PC-9 (cell line): ENCODE data around the gene CENPV.
"Not testable (repeated sequence)": the region's sequence is repeated elsewhere in the genome, so short reads cannot be mapped to it uniquely, and the experiment has no call there.

Experiments used
- EZH2 ChIP-seq: fragments of 200-600 bp; sonication (generic); IDR thresholded peaks from 2 replicates; pipeline ENCODE4 v1.8.0; 2017; ENCODE audit warnings: antibody characterized with exemption, low read depth
- TF ChIP-seq, protein P1 (sequence below): fragments of 200-600 bp; sonication (generic); conservative IDR thresholded peaks from 2 replicates; pipeline ENCODE4 v1.6.1; 2017; ENCODE audit warnings: mixed run types, antibody characterized with exemption, mild to moderate bottlenecking, moderate library complexity

DNA sequence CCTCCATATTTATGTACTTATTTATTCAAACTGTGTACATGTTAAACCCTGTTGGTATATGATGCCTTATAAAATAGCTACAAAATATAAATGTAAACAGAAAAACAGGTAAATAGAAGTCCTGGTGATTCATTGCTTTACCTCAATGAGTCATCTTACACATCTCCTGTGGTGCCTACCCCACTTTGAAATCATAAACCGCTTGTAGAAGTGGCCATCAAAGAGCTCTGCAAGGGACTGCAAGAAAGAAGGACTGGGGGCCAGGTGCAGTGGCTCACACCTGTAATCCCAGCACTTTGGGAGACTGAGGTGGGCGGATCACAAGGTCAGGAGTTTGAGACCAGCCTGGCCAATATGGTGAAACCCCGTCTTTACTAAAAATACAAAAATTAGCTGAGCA is 57.2 kb downstream of the CENPV start:
- not testable (repeated sequence) for TF ChIP-seq EZH2
- TF ChIP-seq, protein P1, sequence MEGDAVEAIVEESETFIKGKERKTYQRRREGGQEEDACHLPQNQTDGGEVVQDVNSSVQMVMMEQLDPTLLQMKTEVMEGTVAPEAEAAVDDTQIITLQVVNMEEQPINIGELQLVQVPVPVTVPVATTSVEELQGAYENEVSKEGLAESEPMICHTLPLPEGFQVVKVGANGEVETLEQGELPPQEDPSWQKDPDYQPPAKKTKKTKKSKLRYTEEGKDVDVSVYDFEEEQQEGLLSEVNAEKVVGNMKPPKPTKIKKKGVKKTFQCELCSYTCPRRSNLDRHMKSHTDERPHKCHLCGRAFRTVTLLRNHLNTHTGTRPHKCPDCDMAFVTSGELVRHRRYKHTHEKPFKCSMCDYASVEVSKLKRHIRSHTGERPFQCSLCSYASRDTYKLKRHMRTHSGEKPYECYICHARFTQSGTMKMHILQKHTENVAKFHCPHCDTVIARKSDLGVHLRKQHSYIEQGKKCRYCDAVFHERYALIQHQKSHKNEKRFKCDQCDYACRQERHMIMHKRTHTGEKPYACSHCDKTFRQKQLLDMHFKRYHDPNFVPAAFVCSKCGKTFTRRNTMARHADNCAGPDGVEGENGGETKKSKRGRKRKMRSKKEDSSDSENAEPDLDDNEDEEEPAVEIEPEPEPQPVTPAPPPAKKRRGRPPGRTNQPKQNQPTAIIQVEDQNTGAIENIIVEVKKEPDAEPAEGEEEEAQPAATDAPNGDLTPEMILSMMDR, result not testable (repeated sequence)
